GM21737 (cell line): ENCODE results near the gene PHLPP2.

ENCODE experiments used
- ATAC-seq: cut with Tn5 transposase; IDR thresholded peaks from one replicate; pipeline ENCODE4 v1.9.1; 2021; ENCODE audit warnings: mild to moderate bottlenecking, moderate library complexity; ENCODE audit not compliant: unreplicated experiment

Gene PHLPP2

GRCh38 chr16:71724320-71724751, at the start of gene PHLPP2:
Gene PHLPP2, minus strand, starts transcription at chr16:71724701. Its CDS starts 9,906 bp downstream, at chr16:71714795.
- no peak for ATAC-seq

- no peak for ATAC-seq
Observed at GRCh38 chr16:71771571-71771970, 47.1 kb upstream of the PHLPP2 start.

- no peak for ATAC-seq
Observed at GRCh38 chr16:71769222-71769621, 44.7 kb upstream of the PHLPP2 start.

- ATAC-seq, result no peak
Observed at GRCh38 chr16:71767060-71767900, 42.8 kb upstream of the PHLPP2 start.

GRCh38 chr16:71762186-71762585, 37.7 kb upstream of the PHLPP2 start:
- no peak for ATAC-seq

GRCh38 chr16:71761097-71761496, 36.6 kb upstream of the PHLPP2 start:
- ATAC-seq, result no peak

GRCh38 chr16:71758293-71758760, 33.8 kb upstream of the PHLPP2 start:
- ATAC-seq, result no peak

- ATAC-seq, result no peak
Observed at GRCh38 chr16:71754652-71755051, 30.2 kb upstream of the PHLPP2 start.

- ATAC-seq, result no peak
Observed at GRCh38 chr16:71754108-71754507, 29.6 kb upstream of the PHLPP2 start.

- no peak for ATAC-seq
Observed at GRCh38 chr16:71748226-71748625, 23.7 kb upstream of the PHLPP2 start.

- no peak for ATAC-seq
Observed at GRCh38 chr16:71746442-71747046, 22.0 kb upstream of the PHLPP2 start.

GRCh38 chr16:71738855-71739254, 14.4 kb upstream of the PHLPP2 start:
- ATAC-seq, result no peak

- no peak for ATAC-seq
Observed at GRCh38 chr16:71737501-71737900, 13.0 kb upstream of the PHLPP2 start.

GRCh38 chr16:71734511-71734910, 10.0 kb upstream of the PHLPP2 start:
- ATAC-seq, result no peak

GRCh38 chr16:71732587-71732986, 8.1 kb upstream of the PHLPP2 start:
- no peak for ATAC-seq

GRCh38 chr16:71727551-71728324, 3.2 kb upstream of the PHLPP2 start:
- ATAC-seq, result no peak

GRCh38 chr16:71726476-71727315, 2.2 kb upstream of the PHLPP2 start:
- no peak for ATAC-seq

GRCh38 chr16:71723537-71724319, 773 bp downstream of the PHLPP2 start:
- peak; percentile 75 for ATAC-seq

GRCh38 chr16:71722801-71723536, 1.5 kb downstream of the PHLPP2 start:
- peak; percentile 37 for ATAC-seq
